Measurements from ENCODE around the gene USP25.

Gene USP25

GRCh38 chr21:15729674-15730483, at the start of gene USP25:
Gene USP25, plus strand, starts transcription at chr21:15729982. Its CDS starts 412 bp downstream, at chr21:15730394.
- H3K79me2 ChIP-seq = peaks cover 6% of the 10 kb centered on the region
- H3K4me1 ChIP-seq = no peaks in the 10 kb centered on the region
- H3K27me3 ChIP-seq (ENCODE audit: control insufficient read depth, insufficient read depth, low read length) = no peaks in the 10 kb centered on the region
- H3K4me2 ChIP-seq (ENCODE audit: low read length) = peak within 1 kb of the TSS; percentile 86
- peak within 1 kb of the TSS; percentile 89 for H2AFZ ChIP-seq
- TF ChIP-seq CTCF (IDR thresholded peaks at IDR 0.05) = no peak
- no peak within 1 kb of the TSS for H3K9ac ChIP-seq
- no peaks in the 10 kb centered on the region for H3K36me3 ChIP-seq (ENCODE audit: control insufficient read depth, insufficient read depth, low read length)
- peak within 1 kb of the TSS; percentile 77 for H3K27ac ChIP-seq
- H3K9me3 ChIP-seq (ENCODE audit: control insufficient read depth, low read length) = no peaks in the 10 kb centered on the region
- H3K4me3 ChIP-seq (ENCODE audit: low read depth, low read length) = peak within 1 kb of the TSS; percentile 86

- no peak for TF ChIP-seq CTCF (IDR thresholded peaks at IDR 0.05)
- H3K79me2 ChIP-seq = no peaks in the 10 kb centered on the region
- H3K27me3 ChIP-seq (ENCODE audit: control insufficient read depth, insufficient read depth, low read length) = no peaks in the 10 kb centered on the region
- H2AFZ ChIP-seq = no peak overlapping the region
- no peak overlapping the region for H3K4me2 ChIP-seq (ENCODE audit: low read length)
- H3K27ac ChIP-seq = no peak overlapping the region
- no peaks in the 10 kb centered on the region for H3K9me3 ChIP-seq (ENCODE audit: control insufficient read depth, low read length)
- no peaks in the 10 kb centered on the region for H3K36me3 ChIP-seq (ENCODE audit: control insufficient read depth, insufficient read depth, low read length)
- no peaks in the 10 kb centered on the region for H3K4me1 ChIP-seq
- no peak overlapping the region for H3K4me3 ChIP-seq (ENCODE audit: low read depth, low read length)
- H3K9ac ChIP-seq = no peak overlapping the region
These were observed 47.4 kb upstream of the USP25 start for GRCh38 chr21:15682186-15682895.

- H3K9me3 ChIP-seq (ENCODE audit: control insufficient read depth, low read length) = no peaks in the 10 kb centered on the region
- no peak overlapping the region for H2AFZ ChIP-seq
- H3K27ac ChIP-seq = no peak overlapping the region
- no peaks in the 10 kb centered on the region for H3K79me2 ChIP-seq
- no peak for TF ChIP-seq CTCF (IDR thresholded peaks at IDR 0.05)
- H3K4me3 ChIP-seq (ENCODE audit: low read depth, low read length) = no peak overlapping the region
- no peak overlapping the region for H3K9ac ChIP-seq
- H3K4me1 ChIP-seq = no peaks in the 10 kb centered on the region
- H3K36me3 ChIP-seq (ENCODE audit: control insufficient read depth, insufficient read depth, low read length) = no peaks in the 10 kb centered on the region
- no peak overlapping the region for H3K4me2 ChIP-seq (ENCODE audit: low read length)
- no peaks in the 10 kb centered on the region for H3K27me3 ChIP-seq (ENCODE audit: control insufficient read depth, insufficient read depth, low read length)
These were observed 46.8 kb upstream of the USP25 start for GRCh38 chr21:15682977-15683376.

- H3K4me3 ChIP-seq (ENCODE audit: low read depth, low read length) = no peak overlapping the region
- no peaks in the 10 kb centered on the region for H3K36me3 ChIP-seq (ENCODE audit: control insufficient read depth, insufficient read depth, low read length)
- no peaks in the 10 kb centered on the region for H3K79me2 ChIP-seq
- no peaks in the 10 kb centered on the region for H3K27me3 ChIP-seq (ENCODE audit: control insufficient read depth, insufficient read depth, low read length)
- H2AFZ ChIP-seq = no peak overlapping the region
- no peak overlapping the region for H3K4me2 ChIP-seq (ENCODE audit: low read length)
- no peak overlapping the region for H3K27ac ChIP-seq
- no peak for TF ChIP-seq CTCF (IDR thresholded peaks at IDR 0.05)
- H3K9me3 ChIP-seq (ENCODE audit: control insufficient read depth, low read length) = no peaks in the 10 kb centered on the region
- H3K9ac ChIP-seq = no peak overlapping the region
- no peaks in the 10 kb centered on the region for H3K4me1 ChIP-seq
These were observed 43.3 kb upstream of the USP25 start for GRCh38 chr21:15686506-15686905.
